ENCODE results near the gene TTL.
"Not testable (repeated sequence)": the region's sequence is repeated elsewhere in the genome, so short reads cannot be mapped to it uniquely, and the experiment has no call there.

The TTL gene

DNA sequence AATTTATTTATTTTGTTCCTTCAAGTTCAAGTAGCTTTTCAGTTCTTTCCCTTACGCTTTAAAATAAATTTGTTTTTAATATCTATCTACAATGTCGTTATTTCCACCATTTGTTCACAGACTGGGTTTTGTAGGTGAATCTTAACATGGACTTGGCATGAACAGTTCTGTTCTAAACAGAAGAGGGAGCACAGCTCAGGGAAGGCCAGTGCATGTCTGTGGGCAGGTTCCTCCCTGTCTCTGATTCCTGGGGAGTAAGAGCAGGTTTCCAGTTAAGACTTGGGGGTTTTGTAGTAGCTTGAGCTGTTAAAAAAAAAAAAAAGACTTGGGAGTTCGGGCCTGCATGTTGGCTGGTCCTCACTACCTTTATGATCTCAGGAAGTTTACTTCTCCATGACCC, 11.1 kb downstream of the TTL start:
- no peak for DNase-seq (ENCODE audit: low read depth)
- TF ChIP-seq CTCF (IDR thresholded peaks at IDR 0.05; ENCODE audit: control insufficient read depth, extremely low read depth, insufficient read depth), result no peak

GRCh38 chr2:112493858-112494648, 12.1 kb downstream of the TTL start:
- DNase-seq (ENCODE audit: low read depth), result no peak
- TF ChIP-seq CTCF (IDR thresholded peaks at IDR 0.05; ENCODE audit: control insufficient read depth, extremely low read depth, insufficient read depth), result no peak
- no peak overlapping the region for H3K4me3 ChIP-seq (ENCODE audit: low read depth, low read length)

More for the DNA sequence above, 11.1 kb downstream of the TTL start:
- H3K4me3 ChIP-seq (ENCODE audit: low read depth, low read length), result no peak overlapping the region

DNA sequence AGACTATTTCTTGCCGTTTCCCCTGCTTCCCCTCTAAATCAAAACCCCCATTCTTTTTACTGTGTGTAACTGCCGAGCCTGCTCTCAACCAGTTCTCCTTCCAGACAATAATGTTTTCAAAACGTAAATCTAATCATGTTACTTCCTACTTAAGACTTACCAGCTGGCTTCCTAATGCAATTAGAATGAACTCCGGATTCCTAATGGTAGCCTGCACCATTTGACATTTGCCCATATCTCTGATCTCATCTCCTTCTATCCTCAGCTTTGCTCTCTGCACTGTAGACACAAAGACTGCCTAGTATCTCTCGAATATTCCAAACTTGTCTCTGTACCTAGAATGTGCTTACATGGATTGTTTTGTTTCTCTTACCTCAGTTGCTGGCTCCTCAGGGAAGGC, 12.9 kb downstream of the TTL start:
- DNase-seq (ENCODE audit: low read depth), result no peak
- no peak for TF ChIP-seq CTCF (IDR thresholded peaks at IDR 0.05; ENCODE audit: control insufficient read depth, extremely low read depth, insufficient read depth)
- no peak overlapping the region for H3K4me3 ChIP-seq (ENCODE audit: low read depth, low read length)

DNA sequence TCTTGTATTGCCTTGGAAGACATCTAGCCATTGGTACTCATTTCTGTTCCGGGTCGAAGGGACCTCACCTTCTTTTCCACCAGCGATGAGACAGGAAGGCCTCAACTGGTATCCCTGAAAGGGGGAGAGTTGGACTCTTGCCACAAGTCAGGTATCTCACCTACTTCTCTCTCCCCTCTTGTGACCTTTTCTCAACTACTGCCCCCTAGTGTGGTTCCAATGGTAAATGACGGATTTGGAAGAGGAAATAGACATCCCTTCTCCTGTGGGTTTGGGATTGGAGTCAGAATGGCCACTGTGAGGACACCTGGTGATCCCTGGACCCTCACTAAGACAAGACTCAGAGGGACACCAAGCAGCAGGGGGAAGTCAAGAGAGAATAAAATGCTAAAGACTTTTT, 13.9 kb downstream of the TTL start:
- not testable (repeated sequence) for DNase-seq (ENCODE audit: low read depth)

DNA sequence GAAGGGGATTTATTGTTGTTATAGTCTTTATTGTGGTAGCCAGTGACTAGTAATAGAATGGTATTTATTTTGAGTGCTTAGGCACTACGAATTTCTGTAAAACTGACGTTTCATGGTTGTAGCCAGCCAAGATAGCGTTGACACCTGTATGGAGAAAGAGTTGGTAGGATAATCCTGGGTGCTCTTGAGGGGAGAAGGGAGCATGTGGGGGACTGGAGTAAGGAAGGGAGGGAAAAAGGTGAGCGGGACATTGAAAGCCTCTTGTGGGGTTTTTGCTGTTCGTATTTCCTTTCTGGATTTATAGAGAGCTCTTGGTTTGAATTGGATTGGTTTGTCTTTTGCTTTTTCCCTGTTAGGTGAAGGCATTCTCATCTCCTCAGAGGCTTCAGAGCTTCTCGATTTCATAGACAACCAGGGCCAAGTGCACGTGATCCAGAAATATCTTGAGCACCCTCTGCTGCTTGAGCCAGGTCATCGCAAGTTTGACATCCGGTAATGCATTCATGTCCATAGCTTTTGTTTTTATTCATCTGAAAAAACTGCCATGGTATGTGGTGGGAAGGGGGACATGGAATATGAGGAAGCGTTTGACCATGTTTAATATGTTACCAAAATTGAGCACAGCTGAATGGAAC, 19.0 kb downstream of the TTL start:
- not testable (repeated sequence) for DNase-seq (ENCODE audit: low read depth); H3K4me3 ChIP-seq (ENCODE audit: low read depth, low read length)
- TF ChIP-seq CTCF (IDR thresholded peaks at IDR 0.05; ENCODE audit: control insufficient read depth, extremely low read depth, insufficient read depth), result 0 out of 2 replicates have a peak, but pooled peaks have one; percentile 18

More for the DNA sequence above, 13.9 kb downstream of the TTL start:
- H3K4me3 ChIP-seq (ENCODE audit: low read depth, low read length), result not testable (repeated sequence)

- DNase-seq (ENCODE audit: low read depth); H3K4me3 ChIP-seq (ENCODE audit: low read depth, low read length): not testable (repeated sequence)
Measured at GRCh38 chr2:112509239-112509998, 27.5 kb downstream of the TTL start.

GRCh38 chr2:112516801-112517200, 34.8 kb downstream of the TTL start:
- no peak for DNase-seq (ENCODE audit: low read depth)
- TF ChIP-seq CTCF (IDR thresholded peaks at IDR 0.05; ENCODE audit: control insufficient read depth, extremely low read depth, insufficient read depth), result no peak
- H3K4me3 ChIP-seq (ENCODE audit: low read depth, low read length), result no peak overlapping the region

Data from LNCaP clone FGC (cell line).